GM12891 (cell line): ENCODE results near the gene WHAMM.
"Not testable (repeated sequence)": the region's sequence is repeated elsewhere in the genome, so short reads cannot be mapped to it uniquely, and the experiment has no call there.

Source experiments
- POLR2A ChIP-seq: IDR thresholded peaks from 2 replicates; pipeline ENCODE4 v1.6.1; 2011; ENCODE audit warnings: low read depth, low read length, control low read depth
- POLR2AphosphoS5 ChIP-seq: IDR thresholded peaks from 2 replicates; pipeline ENCODE4 v1.6.1; 2011; ENCODE audit warnings: low read depth, low read length, control low read depth
- TAF1 ChIP-seq: IDR thresholded peaks from 2 replicates; pipeline ENCODE4 v1.6.1; 2011; ENCODE audit warnings: low read depth, low read length, control low read depth

DNA sequence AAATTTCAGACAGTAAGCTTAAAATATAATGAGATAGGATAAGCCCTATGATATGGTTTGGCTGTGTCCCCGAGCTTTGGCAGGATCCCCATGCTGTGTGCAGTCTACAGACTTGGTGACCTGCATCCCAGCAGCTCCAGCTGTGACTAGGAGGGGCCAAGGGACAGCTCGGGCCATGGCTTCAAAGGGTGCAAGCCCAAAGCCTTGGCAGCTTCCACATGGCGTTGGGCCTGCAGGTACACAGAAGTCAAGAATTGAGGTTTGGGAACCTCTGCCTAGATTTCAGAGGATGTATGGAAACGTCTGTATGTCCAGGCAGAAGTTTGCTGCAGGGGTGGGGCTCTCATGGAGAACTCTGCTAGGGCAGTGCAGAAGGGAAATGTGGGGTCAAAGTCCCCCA lies 56.2 kb downstream of the WHAMM start:
- not testable (repeated sequence) for TF ChIP-seq POLR2A, POLR2AphosphoS5, TAF1
